Glomerular visceral epithelial cell (primary cell): ENCODE data around the gene BRF1.
A peak's percentile ranks its signal among the peaks of the same experiment; 100 is the strongest.
"Not testable (repeated sequence)": the region's sequence is repeated elsewhere in the genome, so short reads cannot be mapped to it uniquely, and the experiment has no call there.

Experiments
- DNase-seq: peaks from one replicate; pipeline ENCODE4 v3.0.0-alpha.2; 2016; ENCODE audit errors: extremely low spot score

The BRF1 gene

GRCh38 chr14:105288936-105289335 lies 11.9 kb downstream of the BRF1 start:
- not testable (repeated sequence) for DNase-seq

GRCh38 chr14:105287249-105288102 lies 13.3 kb downstream of the BRF1 start:
- no peak for DNase-seq

GRCh38 chr14:105286759-105287144 lies 14.0 kb downstream of the BRF1 start:
- no peak for DNase-seq

GRCh38 chr14:105285174-105285573 lies 15.6 kb downstream of the BRF1 start:
- no peak for DNase-seq

- DNase-seq: no peak
Observed at GRCh38 chr14:105283899-105284298, 16.9 kb downstream of the BRF1 start.

GRCh38 chr14:105283028-105283427 lies 17.8 kb downstream of the BRF1 start:
- DNase-seq: no peak

- no peak for DNase-seq
Observed at GRCh38 chr14:105282098-105282725, 18.6 kb downstream of the BRF1 start.

- DNase-seq: peak; percentile 73
Observed at GRCh38 chr14:105281371-105282097, 19.3 kb downstream of the BRF1 start.

- DNase-seq: no peak
Observed at GRCh38 chr14:105280525-105280924, 20.3 kb downstream of the BRF1 start.

- no peak for DNase-seq
Observed at GRCh38 chr14:105279642-105280361, 21.0 kb downstream of the BRF1 start.

GRCh38 chr14:105277448-105277847 lies 23.4 kb downstream of the BRF1 start:
- DNase-seq: not testable (repeated sequence)

GRCh38 chr14:105275267-105275946 lies 25.4 kb downstream of the BRF1 start:
- no peak for DNase-seq

- no peak for DNase-seq
Observed at GRCh38 chr14:105274637-105275036, 26.2 kb downstream of the BRF1 start.

GRCh38 chr14:105273062-105273461 lies 27.7 kb downstream of the BRF1 start:
- no peak for DNase-seq

GRCh38 chr14:105272623-105273022 lies 28.2 kb downstream of the BRF1 start:
- no peak for DNase-seq

GRCh38 chr14:105271224-105271890 lies 29.4 kb downstream of the BRF1 start:
- DNase-seq: no peak

- DNase-seq: no peak
Observed at GRCh38 chr14:105269405-105269804, 31.4 kb downstream of the BRF1 start.

- DNase-seq: no peak
Observed at GRCh38 chr14:105268736-105269354, 32.0 kb downstream of the BRF1 start.

GRCh38 chr14:105267820-105268548 lies 32.8 kb downstream of the BRF1 start:
- DNase-seq: no peak

- DNase-seq: no peak
Observed at GRCh38 chr14:105261781-105262180, 39.0 kb downstream of the BRF1 start.
